OCI-LY7 (cell line): Measurements from ENCODE around the gene SCLY.

Source experiments
- CTCF ChIP-seq: fragments of 200-600 bp; sonication (generic); conservative IDR thresholded peaks from 2 replicates; pipeline ENCODE4 v1.5.1; 2014; ENCODE audit warnings: mild to moderate bottlenecking, antibody characterized with exemption, low read length, moderate library complexity, mixed read lengths
- EZH2phosphoT487 ChIP-seq: fragments of 200-600 bp; sonication (generic); IDR thresholded peaks from 2 replicates; pipeline ENCODE4 v1.6.1; 2018; ENCODE audit warnings: low read depth, borderline replicate concordance, mild to moderate bottlenecking, mixed run types, antibody characterized with exemption, low read length, moderate library complexity, mixed read lengths

GRCh38 chr2:238066218-238066617 is 5.4 kb downstream of the SCLY start:
- TF ChIP-seq CTCF, result no peak
- no peak for TF ChIP-seq EZH2phosphoT487
